ENCODE data around the gene PIP5K1B. TPM values are rescaled to one million over a fixed set of nuclear protein-coding genes. Genes with fewer than 3 reads are reported as not detected.

Gene PIP5K1B
- total and polyA plus RNA-seq, 2 donors (not counting 3 experiments of a cell fraction or from before 2014, with no cell fraction given) = 0.27 TPM; not detected in 1

- H3K36me3 ChIP-seq (ENCODE audit: control insufficient read depth in 2 of 2, extremely low read depth in 1 of 2, insufficient read depth in 2 of 2, low read length in 2 of 2) = no peaks in the 10 kb centered on the region
- H3K4me3 ChIP-seq (replicated peaks in 1 of 3; ENCODE audit: insufficient read depth in 1 of 3, low read depth in 1 of 3, low read length in 3 of 3) = peak overlapping the region; percentile 52 to 71 (median 62)
- peaks cover 26% of the 10 kb centered on the region for H3K4me1 ChIP-seq (ENCODE audit: control insufficient read depth, extremely low read depth, insufficient read depth, low read length)
- dilution Hi-C loops (cut with MboI; ENCODE audit: extremely low pct_ligation_motif_present, low sequenced_read_pairs) = no loop called here
- peak overlapping the region; percentile 87 for H3K27ac ChIP-seq (ENCODE audit: insufficient read depth, low read depth, low read length)
- peak overlapping the region; percentile 100 for H2AFZ ChIP-seq (ENCODE audit: low read depth, low read length)
- no peaks in the 10 kb centered on the region for H3K9me3 ChIP-seq (replicated peaks; ENCODE audit: control insufficient read depth, insufficient read depth, low read length)
- H3K4me2 ChIP-seq (ENCODE audit: insufficient read depth, low read length) = peak overlapping the region; percentile 98
- TF ChIP-seq POLR2A (IDR thresholded peaks at IDR 0.05; ENCODE audit: low read depth, low read length) = peak; percentile 54
- no peak for TF ChIP-seq EZH2 (IDR thresholded peaks at IDR 0.05; ENCODE audit: borderline replicate concordance, low read depth, low read length, severe bottlenecking)
- TF ChIP-seq POLR2AphosphoS5 (IDR thresholded peaks at IDR 0.05; ENCODE audit: insufficient read depth, low read depth, low read length) = peak; percentile 77
- no peak for TF ChIP-seq GATA2 (IDR thresholded peaks at IDR 0.05; ENCODE audit: insufficient read depth, insufficient read length, low read depth, low read length)
- TF ChIP-seq MAX (IDR thresholded peaks at IDR 0.05; ENCODE audit: insufficient read depth, insufficient read length) = no peak
- TF ChIP-seq CTCF (IDR thresholded peaks at IDR 0.05; ENCODE audit: extremely low read depth in 1 of 2, insufficient read depth in 1 of 2, low read depth in 1 of 2, low read length in 2 of 2) = peak; percentile 27 to 49
- no peak for TF ChIP-seq FOS (IDR thresholded peaks at IDR 0.05; ENCODE audit: borderline replicate concordance, insufficient read depth, low read length)
- TF ChIP-seq MYC (IDR thresholded peaks at IDR 0.05; ENCODE audit: low read depth, low read length) = no peak
- TF ChIP-seq JUN (IDR thresholded peaks at IDR 0.05; ENCODE audit: borderline replicate concordance, insufficient read depth, insufficient read length, low read depth) = no peak
- H3K9ac ChIP-seq (replicated peaks; ENCODE audit: extremely low read depth, insufficient read depth, low read length) = peak overlapping the region; percentile 98
- BruUV-seq (replicated peaks) = TSS peak; percentile 90
- FAIRE-seq (peak; percentile 96), DNase-seq (ENCODE audit: low read depth, low spot score) (peak; percentile 96)
- intact Hi-C loops (cut with micrococcal nuclease) = loop anchor here (1.0 to 10.0 kb wide), 5 partner anchors 72 to 985 kb away; partner anchors contain the start of genes PIP5K1B and PTAR1
- CTCF ChIA-PET = interaction anchor here (0.6 kb wide), 1 partner anchor 34 kb away, joined by 4 read pairs; no protein-coding TSS in a partner anchor
- POLR2A ChIA-PET = no interaction called here
- peaks cover 6% of the 10 kb centered on the region for H4K20me1 ChIP-seq (replicated peaks; ENCODE audit: control insufficient read depth, extremely low read depth, insufficient read depth, low read length)
- peaks cover 12% of the 10 kb centered on the region for H3K79me2 ChIP-seq (ENCODE audit: control insufficient read depth, insufficient read depth, low read length)
- no peaks in the 10 kb centered on the region for H3K9me1 ChIP-seq (replicated peaks; ENCODE audit: control insufficient read depth, extremely low read depth, insufficient read depth, low read length)
- H3K27me3 ChIP-seq (ENCODE audit: control insufficient read depth in 2 of 2, insufficient read depth in 2 of 2, low read length in 2 of 2) = peaks cover 5% of the 10 kb centered on the region in 2 experiments
Observed at GRCh38 chr9:68779558-68780379, 74.7 kb downstream of the PIP5K1B start.
